Measurements from ENCODE around the gene UQCC3.

GRCh38 chr11:62716816-62717215 lies 45.3 kb downstream of the UQCC3 start:
- TF ChIP-seq CTCF (conservative IDR thresholded peaks at IDR 0.05; ENCODE audit: low read depth, low read length): no peak
- TF ChIP-seq POLR2A (IDR thresholded peaks at IDR 0.05; ENCODE audit: low read depth, low read length): no peak
- no peak for TF ChIP-seq MAZ (IDR thresholded peaks at IDR 0.05; ENCODE audit: borderline replicate concordance, low read depth, low read length)
- TF ChIP-seq CEBPB (IDR thresholded peaks at IDR 0.05; ENCODE audit: low read depth, low read length): no peak
- no peak for TF ChIP-seq BHLHE40 (IDR thresholded peaks at IDR 0.05; ENCODE audit: low read depth, low read length)
- no peak for TF ChIP-seq RAD21 (IDR thresholded peaks at IDR 0.05; ENCODE audit: low read length)

Measured in IMR-90 (cell line).